ENCODE data around the gene HCFC2. TPM values are rescaled to one million over a fixed set of nuclear protein-coding genes. Genes with fewer than 3 reads are reported as not detected.

Gene HCFC2
- total RNA-seq, 2 donors from 2014 or later, result 2.2 to 3.4 TPM

- Histone ChIP-seq H3K4me3 (ENCODE audit: low read length) (peak within 1 kb of the TSS; percentile 79), H3K9ac (ENCODE audit: extremely low read depth, low read length, poor library complexity, severe bottlenecking) (peak within 1 kb of the TSS; percentile 12), H3K4me1 (ENCODE audit: control insufficient read depth, insufficient read depth, low read length) (no peaks in the 10 kb centered on the region), H3K9me3 (ENCODE audit: control insufficient read depth, low read length) (no peaks in the 10 kb centered on the region), H3K27me3 (ENCODE audit: control insufficient read depth, insufficient read depth, low read length, poor library complexity, severe bottlenecking) (peaks cover 26% of the 10 kb centered on the region), H3K36me3 (ENCODE audit: control insufficient read depth, insufficient read depth, low read length) (no peaks in the 10 kb centered on the region), H3K27ac (ENCODE audit: low read depth, low read length) (no peak within 1 kb of the TSS)
- Mint-ChIP-seq H3K9me3 (no peaks in the 10 kb centered on the region), H3K27ac (no peak within 1 kb of the TSS), H3K27me3 (ENCODE audit: insufficient read depth) (peaks cover 30% of the 10 kb centered on the region), H3K4me1 (peaks cover 11% of the 10 kb centered on the region), H3K36me3 (ENCODE audit: low read depth) (no peaks in the 10 kb centered on the region), H3K4me3 (peak within 1 kb of the TSS; percentile 64)
- TF ChIP-seq CTCF (conservative IDR thresholded peaks at IDR 0.05), result no peak
- WGBS, 2 experiments (ENCODE audit: insufficient coverage in 1 of 2, insufficient read length in 1 of 2), result 3 to 4% methylated on average over 15 to 24 of the region's 24 CpGs
- DNase-seq, result peak; percentile 92
Observed at GRCh38 chr12:104049903-104050356, 14.4 kb upstream of the HCFC2 start, which contains the start of gene GLT8D2. TSS of gene GLT8D2 (minus strand) at chr12:104050187. CDS start at chr12:104019648, 30,539 bp downstream.

GRCh38 chr12:104050436-104050835 is 13.9 kb upstream of the HCFC2 start:
- Mint-ChIP-seq H3K36me3 (ENCODE audit: low read depth) (no peaks in the 10 kb centered on the region), H3K27me3 (ENCODE audit: insufficient read depth) (peaks cover 30% of the 10 kb centered on the region), H3K4me3 (peak overlapping the region; percentile 64), H3K27ac (no peak overlapping the region), H3K9me3 (no peaks in the 10 kb centered on the region), H3K4me1 (peaks cover 14% of the 10 kb centered on the region)
- H3K4me3 ChIP-seq (ENCODE audit: low read length), result peak overlapping the region; percentile 79
- H3K9ac ChIP-seq (ENCODE audit: extremely low read depth, low read length, poor library complexity, severe bottlenecking), result no peak overlapping the region
- DNase-seq, result no peak
- 86 to 91% methylated on average over 3 of the region's 3 CpGs for WGBS, 2 experiments (ENCODE audit: insufficient coverage in 1 of 2, insufficient read length in 1 of 2)
- no peaks in the 10 kb centered on the region for H3K9me3 ChIP-seq (ENCODE audit: control insufficient read depth, low read length)
- peaks cover 26% of the 10 kb centered on the region for H3K27me3 ChIP-seq (ENCODE audit: control insufficient read depth, insufficient read depth, low read length, poor library complexity, severe bottlenecking)
- no peaks in the 10 kb centered on the region for H3K36me3 ChIP-seq (ENCODE audit: control insufficient read depth, insufficient read depth, low read length)
- TF ChIP-seq CTCF (conservative IDR thresholded peaks at IDR 0.05), result no peak
- H3K4me1 ChIP-seq (ENCODE audit: control insufficient read depth, insufficient read depth, low read length), result peaks cover 3% of the 10 kb centered on the region
- H3K27ac ChIP-seq (ENCODE audit: low read depth, low read length), result no peak overlapping the region

- Histone ChIP-seq H3K9me3 (ENCODE audit: control insufficient read depth, low read length) (no peaks in the 10 kb centered on the region), H3K4me1 (ENCODE audit: control insufficient read depth, insufficient read depth, low read length) (peaks cover 3% of the 10 kb centered on the region), H3K9ac (ENCODE audit: extremely low read depth, low read length, poor library complexity, severe bottlenecking) (no peak overlapping the region), H3K4me3 (ENCODE audit: low read length) (no peak overlapping the region), H3K27ac (ENCODE audit: low read depth, low read length) (no peak overlapping the region), H3K27me3 (ENCODE audit: control insufficient read depth, insufficient read depth, low read length, poor library complexity, severe bottlenecking) (peaks cover 9% of the 10 kb centered on the region), H3K36me3 (ENCODE audit: control insufficient read depth, insufficient read depth, low read length) (no peaks in the 10 kb centered on the region)
- no peak for TF ChIP-seq CTCF (conservative IDR thresholded peaks at IDR 0.05)
- Mint-ChIP-seq H3K27ac (peak overlapping the region; percentile 67), H3K4me3 (no peak overlapping the region), H3K4me1 (peaks cover 21% of the 10 kb centered on the region), H3K36me3 (ENCODE audit: low read depth) (no peaks in the 10 kb centered on the region), H3K27me3 (ENCODE audit: insufficient read depth) (peaks cover 13% of the 10 kb centered on the region), H3K9me3 (peaks cover 1% of the 10 kb centered on the region)
- WGBS, 2 experiments (ENCODE audit: insufficient coverage in 1 of 2, insufficient read length in 1 of 2), result 73 to 85% methylated on average over 3 to 4 of the region's 4 CpGs
- DNase-seq, result peak; percentile 76
Observed at GRCh38 chr12:104054681-104055346, 9.5 kb upstream of the HCFC2 start.

All from endodermal cell (in vitro differentiated cells).